Measurements from ENCODE around the gene VASN.
"Not testable (repeated sequence)": the region's sequence is repeated elsewhere in the genome, so short reads cannot be mapped to it uniquely, and the experiment has no call there.

Gene VASN

DNA sequence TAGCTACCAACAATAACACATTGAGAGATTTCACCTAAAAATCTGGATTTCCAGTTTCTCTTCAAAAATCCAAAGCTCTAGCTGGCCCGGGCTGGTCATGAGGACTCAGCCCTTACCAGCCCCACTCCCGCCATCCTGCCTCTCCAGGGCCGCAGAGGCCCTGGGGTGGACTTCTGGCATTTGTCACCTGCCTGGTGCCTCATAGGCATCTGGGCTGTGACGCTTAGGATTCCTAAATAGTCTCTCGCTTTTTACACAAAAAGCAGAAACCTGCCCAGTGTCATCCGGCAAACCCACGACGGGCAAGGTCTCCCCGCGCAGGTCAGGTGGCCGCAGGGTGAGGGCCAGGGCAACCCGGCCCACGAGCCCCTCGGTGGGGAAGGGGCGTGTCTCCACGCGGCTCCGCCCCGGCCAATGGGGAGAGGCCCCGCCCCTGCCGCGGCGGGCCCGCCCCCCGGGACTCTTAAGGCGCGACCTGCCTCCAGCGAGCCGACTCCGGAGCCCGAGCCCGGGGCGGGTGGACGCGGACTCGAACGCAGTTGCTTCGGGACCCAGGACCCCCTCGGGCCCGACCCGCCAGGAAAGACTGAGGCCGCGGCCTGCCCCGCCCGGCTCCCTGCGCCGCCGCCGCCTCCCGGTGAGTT, at the start of gene VASN:
Gene VASN, plus strand, starts transcription at position 492 of the 644 bp plus-strand sequence. CDS start 9,030 bp downstream, outside the sequence.
- DNase-seq, result no peak

DNA sequence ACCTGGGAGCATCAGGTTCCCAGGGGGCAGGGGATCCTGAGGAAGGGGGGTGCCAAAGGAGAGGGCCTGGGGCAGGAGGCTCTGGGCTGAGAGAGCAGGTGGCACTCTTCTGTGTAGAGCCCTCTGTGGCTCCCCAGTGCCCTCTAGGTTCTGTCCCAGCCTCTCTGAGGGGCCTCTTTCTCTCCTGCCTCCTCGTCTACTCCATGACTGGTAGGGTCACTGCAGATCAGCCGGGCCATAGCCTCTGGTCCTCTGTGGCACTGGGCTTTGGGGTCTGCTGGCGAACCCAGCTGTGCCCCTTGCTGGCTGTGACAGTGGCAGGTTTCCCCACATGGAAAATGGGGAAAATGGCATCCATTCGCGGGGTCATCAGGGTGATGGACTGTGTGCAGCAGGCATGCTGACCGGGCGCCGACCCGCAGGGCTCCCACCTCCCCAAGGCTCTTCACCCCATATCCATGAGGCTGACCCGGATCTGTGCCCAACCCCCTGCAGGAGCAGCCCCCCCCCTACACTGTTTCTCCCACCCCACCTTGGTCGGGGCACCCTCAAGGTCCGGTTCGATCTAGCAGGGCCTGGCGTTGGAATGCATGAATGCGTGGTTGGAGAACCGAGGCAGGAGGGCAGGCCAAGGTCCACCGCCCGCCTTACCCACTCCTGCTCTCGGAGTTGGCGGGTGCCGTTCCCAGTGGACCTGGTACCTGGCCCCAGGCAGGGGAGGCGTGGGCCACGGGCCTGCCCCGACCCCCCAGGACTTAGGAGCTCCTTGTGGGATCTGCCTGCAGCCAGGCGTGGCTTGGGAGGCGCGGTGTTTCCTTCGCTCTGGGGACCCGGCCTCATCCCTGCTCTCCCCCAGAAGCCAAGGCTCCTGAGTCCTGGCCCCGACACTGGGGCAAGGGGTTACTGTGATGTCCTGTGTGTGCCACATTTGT, 49.3 kb upstream of the VASN start:
- DNase-seq, result no peak

DNA sequence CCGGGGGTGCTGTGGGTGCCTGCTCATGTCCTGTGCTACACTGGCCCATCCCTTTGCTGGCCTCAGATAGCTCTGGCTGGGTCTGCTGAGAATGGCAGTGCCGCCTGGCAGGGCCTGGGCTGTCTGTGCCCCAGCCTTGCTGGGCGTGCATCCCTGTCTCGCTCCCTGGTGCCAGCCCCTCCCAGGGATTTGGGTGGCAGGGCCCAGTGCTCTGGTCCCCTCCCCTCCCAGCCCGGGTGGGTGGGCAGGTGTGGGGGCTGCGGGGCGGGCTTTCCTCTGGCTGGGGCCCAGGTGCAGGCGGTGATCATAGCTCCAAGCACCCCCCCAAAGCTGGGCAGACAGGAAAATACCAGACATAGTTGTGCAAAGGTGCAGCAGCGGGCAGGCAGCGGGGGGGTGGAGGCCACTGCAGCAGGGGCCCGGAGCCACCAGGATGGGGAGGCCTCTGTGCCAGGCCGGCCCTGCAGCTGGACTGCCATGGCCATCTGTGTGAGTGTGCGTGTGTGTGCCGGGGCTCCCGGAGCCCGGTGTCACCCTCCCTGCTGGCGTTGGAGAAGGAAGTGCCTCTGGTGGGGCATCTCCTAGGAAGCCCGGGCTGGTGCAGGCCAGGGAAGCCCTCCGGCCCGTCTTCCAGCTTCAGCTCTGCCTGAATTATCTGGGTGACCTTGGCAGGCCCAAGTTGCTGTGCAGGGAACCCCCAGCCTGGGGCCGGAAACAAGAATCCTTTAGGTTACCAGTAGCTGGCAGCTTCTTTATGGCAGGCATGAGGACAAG, 48.4 kb upstream of the VASN start:
- no peak for DNase-seq

GRCh38 chr16:4323845-4324488, 47.7 kb upstream of the VASN start:
- DNase-seq, result no peak

DNA sequence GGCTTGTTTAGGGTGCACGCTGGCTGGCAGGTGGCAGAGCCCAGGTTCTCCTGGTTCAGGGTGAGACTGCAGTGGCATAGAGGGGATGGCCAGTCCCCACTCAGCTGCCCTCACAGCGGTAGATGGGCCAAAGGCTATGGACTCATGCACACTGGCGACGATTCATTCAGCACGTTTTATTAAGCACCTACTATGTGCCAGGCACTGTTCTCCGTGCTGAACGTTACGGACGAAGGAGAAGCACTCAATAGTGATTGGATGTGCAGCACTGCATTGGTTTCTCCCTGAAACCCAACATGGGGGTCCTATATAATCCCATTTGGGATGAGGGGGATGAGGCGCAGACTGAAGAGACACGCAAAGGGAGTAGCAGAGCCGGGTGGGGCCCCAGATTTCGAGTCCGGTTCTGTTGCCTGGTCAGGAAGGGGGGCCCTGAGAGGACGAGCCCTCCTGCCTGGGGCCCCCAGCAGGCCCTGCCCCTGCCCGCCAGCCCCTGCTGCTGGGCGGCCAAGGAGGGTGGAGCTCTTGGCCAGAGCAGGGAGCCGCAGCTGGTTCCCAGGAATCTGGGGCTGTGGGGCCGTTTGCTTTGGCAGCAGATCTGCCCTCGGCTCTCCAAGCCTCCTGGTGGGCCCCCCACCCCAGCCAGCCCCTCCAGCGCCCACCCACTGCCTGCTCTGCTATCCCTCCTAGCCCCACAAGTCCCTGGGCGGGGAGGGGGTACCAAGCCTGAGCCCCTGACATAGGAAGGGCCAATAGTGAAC, 47.0 kb upstream of the VASN start:
- DNase-seq, result no peak

DNA sequence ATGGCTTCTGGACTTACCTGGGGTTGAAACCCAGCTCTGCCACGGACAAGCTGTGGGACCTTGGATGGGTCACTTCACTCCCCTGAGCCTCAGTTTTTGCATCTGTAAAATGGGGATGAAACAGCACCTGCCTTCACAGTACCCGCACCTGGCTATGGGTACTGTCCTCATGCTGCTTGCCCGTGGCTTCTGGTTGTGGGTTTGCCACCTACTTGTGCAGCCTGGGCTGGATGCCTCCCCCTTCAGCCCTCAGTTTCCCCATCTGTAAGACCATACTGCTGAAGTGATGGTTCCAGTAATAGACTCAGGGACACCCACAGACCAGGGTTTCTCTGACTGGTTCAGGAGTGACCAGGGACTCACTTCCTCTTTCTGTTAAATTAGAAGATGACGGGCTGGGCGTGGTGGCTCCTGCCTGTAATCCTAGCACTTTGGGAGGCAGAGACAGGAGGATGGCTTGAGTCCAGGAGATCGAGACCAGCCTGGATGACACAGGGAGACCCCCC, 46.3 kb upstream of the VASN start:
- no peak for DNase-seq

- DNase-seq, result no peak
These were observed 44.1 kb upstream of the VASN start for GRCh38 chr16:4327386-4328045.

- no peak for DNase-seq
These were observed 43.4 kb upstream of the VASN start for GRCh38 chr16:4328046-4328781.

GRCh38 chr16:4328782-4329775, 42.6 kb upstream of the VASN start:
- no peak for DNase-seq

DNA sequence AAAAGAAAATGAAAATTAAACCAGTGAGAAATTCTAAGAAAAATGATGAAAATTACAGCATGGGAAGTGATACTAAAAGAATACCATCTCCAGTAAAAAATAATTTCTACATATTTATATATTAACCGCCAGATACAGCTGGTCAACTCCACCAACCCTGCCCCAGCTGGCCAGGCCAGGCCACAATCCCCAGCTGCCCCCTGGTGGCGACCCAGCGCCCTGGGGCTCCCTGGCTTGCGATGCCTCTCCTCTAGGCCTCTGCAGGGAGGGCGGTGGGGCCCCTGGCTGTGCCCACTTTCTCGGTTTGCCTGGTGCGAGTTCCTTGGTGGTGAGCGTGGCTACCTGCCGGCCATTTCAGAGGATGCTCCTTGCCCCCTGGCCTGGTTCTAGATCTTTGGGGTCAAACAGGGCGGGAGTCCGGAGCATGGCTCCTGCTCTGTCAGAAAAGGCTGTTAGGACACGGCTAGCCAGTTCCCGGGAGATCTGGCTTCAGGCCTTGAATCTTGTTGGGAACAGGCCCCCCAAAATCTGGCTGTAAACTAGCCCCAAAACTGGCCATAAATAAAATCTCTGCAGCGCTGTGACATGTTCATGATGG, 41.3 kb upstream of the VASN start:
- peak; percentile 13 to 36 for DNase-seq

DNA sequence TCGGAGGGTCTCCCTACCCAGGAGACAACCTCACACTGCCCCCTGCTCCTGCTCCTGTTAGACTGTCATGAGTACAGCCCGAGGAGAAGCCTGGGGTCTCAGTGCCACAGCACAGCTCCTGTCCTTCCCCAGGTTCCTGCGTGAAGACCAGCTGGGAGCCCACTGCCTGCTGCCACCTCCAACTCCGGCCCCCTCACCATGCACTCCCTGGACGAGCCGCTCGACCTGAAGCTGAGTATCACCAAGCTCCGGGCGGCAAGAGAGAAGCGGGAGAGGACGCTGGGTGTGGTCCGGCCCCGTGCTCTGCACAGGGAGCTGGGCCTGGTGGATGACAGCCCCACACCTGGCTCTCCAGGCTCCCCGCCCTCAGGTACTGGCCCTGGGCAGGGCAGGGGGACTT, 39.6 kb upstream of the VASN start:
- DNase-seq, result no peak

- DNase-seq, result no peak
These were observed 38.9 kb upstream of the VASN start for GRCh38 chr16:4332623-4333307.

DNA sequence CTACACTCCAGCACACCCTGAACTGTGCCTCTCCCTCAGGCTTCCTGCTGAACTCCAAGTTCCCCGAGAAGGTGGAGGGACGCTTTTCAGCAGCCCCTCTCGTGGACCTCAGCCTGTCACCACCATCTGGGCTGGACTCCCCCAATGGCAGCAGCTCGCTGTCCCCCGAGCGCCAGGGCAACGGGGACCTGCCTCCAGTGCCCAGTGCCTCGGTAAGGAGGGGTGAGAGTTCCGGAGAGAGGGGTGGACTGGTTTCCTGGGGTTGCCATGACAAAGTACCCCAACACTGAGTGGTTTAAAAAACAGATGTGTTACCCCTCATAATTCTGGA, 38.4 kb upstream of the VASN start:
- DNase-seq, result no peak

- not testable (repeated sequence) for DNase-seq
These were observed 37.9 kb upstream of the VASN start for GRCh38 chr16:4333714-4334113.

- DNase-seq, result no peak
These were observed 36.7 kb upstream of the VASN start for GRCh38 chr16:4334724-4335495.

DNA sequence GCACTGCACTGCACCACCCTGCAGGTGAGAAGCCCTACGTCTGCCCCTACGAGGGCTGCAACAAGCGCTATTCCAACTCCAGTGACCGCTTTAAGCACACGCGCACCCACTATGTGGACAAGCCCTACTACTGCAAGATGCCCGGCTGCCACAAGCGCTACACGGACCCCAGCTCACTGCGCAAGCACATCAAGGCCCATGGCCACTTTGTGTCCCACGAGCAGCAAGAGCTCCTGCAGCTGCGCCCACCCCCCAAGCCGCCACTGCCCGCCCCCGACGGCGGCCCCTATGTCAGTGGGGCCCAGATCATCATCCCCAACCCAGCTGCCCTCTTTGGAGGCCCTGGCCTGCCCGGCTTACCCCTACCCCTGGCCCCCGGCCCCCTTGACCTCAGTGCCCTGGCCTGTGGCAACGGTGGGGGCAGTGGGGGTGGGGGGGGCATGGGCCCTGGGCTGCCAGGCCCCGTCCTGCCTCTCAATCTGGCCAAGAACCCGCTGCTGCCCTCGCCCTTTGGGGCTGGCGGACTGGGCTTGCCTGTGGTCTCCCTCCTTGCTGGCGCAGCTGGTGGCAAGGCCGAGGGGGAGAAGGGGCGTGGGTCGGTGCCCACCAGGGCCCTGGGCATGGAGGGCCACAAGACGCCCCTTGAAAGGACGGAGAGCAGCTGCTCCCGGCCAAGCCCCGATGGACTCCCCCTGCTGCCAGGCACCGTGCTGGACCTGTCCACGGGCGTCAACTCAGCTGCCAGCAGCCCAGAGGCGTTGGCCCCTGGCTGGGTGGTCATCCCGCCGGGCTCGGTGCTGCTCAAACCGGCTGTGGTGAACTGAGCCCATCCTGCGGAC, 34.7 kb upstream of the VASN start:
- no peak for DNase-seq

All from NCI-H2081 (cell line).